ENCODE data around the gene CLIP3.

- TF ChIP-seq CTCF (conservative IDR thresholded peaks at IDR 0.05 in 1 of 2, IDR thresholded peaks at IDR 0.05 in 1 of 2; ENCODE audit: low read depth in 1 of 2, low read length in 2 of 2) (no peak), EZH2 (IDR thresholded peaks at IDR 0.05; ENCODE audit: low read length, missing control alignments) (no peak)
These were observed 22.3 kb upstream of the CLIP3 start, which contains the start of gene WDR62 for GRCh38 chr19:36054733-36055686.

Data from fibroblast of lung (primary cell).